ENCODE results near the gene XAB2. TPM values are rescaled to one million over a fixed set of nuclear protein-coding genes. Genes with fewer than 3 reads are reported as not detected.
A peak's percentile ranks its signal among the peaks of the same experiment; 100 is the strongest.
"Not testable (repeated sequence)": the region's sequence is repeated elsewhere in the genome, so short reads cannot be mapped to it uniquely, and the experiment has no call there.

The XAB2 gene
- total RNA-seq, 1 donor from 2014 or later, result 18.3 TPM

- DNase-seq (ENCODE audit: low spot score), result no peak
Observed at GRCh38 chr19:7650148-7650547, 20.8 kb upstream of the XAB2 start.

GRCh38 chr19:7648265-7649014 lies 19.1 kb upstream of the XAB2 start:
- no peak for DNase-seq (ENCODE audit: low spot score)

GRCh38 chr19:7647156-7647555 lies 17.8 kb upstream of the XAB2 start:
- DNase-seq (ENCODE audit: low spot score), result no peak

- no peak for DNase-seq (ENCODE audit: low spot score)
Observed at GRCh38 chr19:7646426-7646700, 17.0 kb upstream of the XAB2 start.

GRCh38 chr19:7645656-7646425 lies 16.5 kb upstream of the XAB2 start:
- DNase-seq (ENCODE audit: low spot score), result no peak

- no peak for DNase-seq (ENCODE audit: low spot score)
Observed at GRCh38 chr19:7645163-7645562, 15.8 kb upstream of the XAB2 start.

- DNase-seq (ENCODE audit: low spot score), result no peak
Observed at GRCh38 chr19:7644550-7644877, 15.2 kb upstream of the XAB2 start.

- DNase-seq (ENCODE audit: low spot score), result not testable (repeated sequence)
Observed at GRCh38 chr19:7643629-7644549, 14.5 kb upstream of the XAB2 start.

- DNase-seq (ENCODE audit: low spot score), result no peak
Observed at GRCh38 chr19:7643031-7643415, 13.7 kb upstream of the XAB2 start.

- no peak for DNase-seq (ENCODE audit: low spot score)
Observed at GRCh38 chr19:7642295-7643030, 13.1 kb upstream of the XAB2 start.

- DNase-seq (ENCODE audit: low spot score), result no peak
Observed at GRCh38 chr19:7641290-7642276, 12.2 kb upstream of the XAB2 start.

- DNase-seq (ENCODE audit: low spot score), result no peak
Observed at GRCh38 chr19:7640803-7641202, 11.5 kb upstream of the XAB2 start.

GRCh38 chr19:7639863-7640348 lies 10.6 kb upstream of the XAB2 start:
- no peak for DNase-seq (ENCODE audit: low spot score)

GRCh38 chr19:7638802-7639465 lies 9.6 kb upstream of the XAB2 start:
- DNase-seq (ENCODE audit: low spot score), result no peak

- DNase-seq (ENCODE audit: low spot score), result no peak
Observed at GRCh38 chr19:7637374-7638256, 8.3 kb upstream of the XAB2 start.

- DNase-seq (ENCODE audit: low spot score), result peak; percentile 34
Observed at GRCh38 chr19:7636691-7637373, 7.5 kb upstream of the XAB2 start, which contains the start of gene STXBP2. Gene STXBP2, plus strand, starts transcription at chr19:7637110. Its CDS starts 40 bp downstream, at chr19:7637150.

- no peak for DNase-seq (ENCODE audit: low spot score)
Observed at GRCh38 chr19:7636317-7636690, 7.0 kb upstream of the XAB2 start.

- no peak for DNase-seq (ENCODE audit: low spot score)
Observed at GRCh38 chr19:7635670-7636069, 6.3 kb upstream of the XAB2 start.
